Measurements from ENCODE around the gene KYNU. TPM values are rescaled to one million over a fixed set of nuclear protein-coding genes. Genes with fewer than 3 reads are reported as not detected.
"Not testable (repeated sequence)": the region's sequence is repeated elsewhere in the genome, so short reads cannot be mapped to it uniquely, and the experiment has no call there.

KYNU gene
- total RNA-seq, 1 donor from 2014 or later, result 6.0 TPM

- no peak for DNase-seq (ENCODE audit: low spot score)
- intact Hi-C loops (cut with DNase I), result no loop called here
- ATAC-seq, result no peak
Measured at GRCh38 chr2:142897807-142898206, 20.3 kb downstream of the KYNU start.

DNA sequence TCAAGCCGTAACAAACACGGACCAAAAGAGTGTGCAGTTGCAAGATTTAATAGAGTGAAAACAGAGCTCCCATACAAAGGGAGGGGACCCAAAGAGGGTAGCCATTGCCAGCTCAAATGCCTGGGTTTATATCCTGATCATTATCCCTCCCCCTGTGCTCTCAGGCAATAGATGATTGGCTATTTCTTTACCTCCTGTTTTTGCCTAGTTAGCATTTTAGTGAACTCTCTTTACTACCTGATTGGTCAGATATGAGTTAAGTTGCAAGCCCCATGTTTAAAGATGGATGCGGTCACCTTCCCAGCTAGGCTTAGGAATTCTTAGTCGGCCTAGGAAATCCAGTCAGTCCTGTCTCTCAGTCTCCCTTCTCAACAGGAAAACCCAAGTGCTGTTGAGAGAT lies 22.9 kb downstream of the KYNU start:
- DNase-seq (ENCODE audit: low spot score); intact Hi-C loops (cut with DNase I); ATAC-seq: not testable (repeated sequence)

DNA sequence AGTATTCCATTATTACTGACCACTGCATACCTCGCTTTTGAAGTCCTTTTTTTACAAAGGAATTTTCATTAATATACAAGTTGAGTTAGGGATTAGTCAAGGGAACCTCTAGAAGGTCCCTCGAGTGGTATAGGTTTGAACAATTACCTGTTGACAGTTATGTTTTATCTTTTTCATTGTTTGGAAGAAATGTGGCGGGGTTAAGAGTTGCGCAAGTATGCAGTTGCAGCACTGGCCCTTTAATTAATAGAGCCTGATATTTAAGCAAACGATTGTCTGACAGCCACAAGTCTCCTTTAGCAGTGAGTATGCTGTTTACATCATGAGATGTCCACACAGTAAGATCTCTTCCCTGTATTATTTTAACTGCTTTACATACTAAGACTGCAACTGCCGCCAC lies 24.3 kb downstream of the KYNU start:
- DNase-seq (ENCODE audit: low spot score) (no peak), ATAC-seq (no peak)
- intact Hi-C loops (cut with DNase I), result no loop called here

GRCh38 chr2:142903726-142904125 lies 26.3 kb downstream of the KYNU start:
- intact Hi-C loops (cut with DNase I); ATAC-seq; DNase-seq (ENCODE audit: low spot score): not testable (repeated sequence)

- ATAC-seq, result no peak
Measured at GRCh38 chr2:142907653-142908052, 30.2 kb downstream of the KYNU start.

DNA sequence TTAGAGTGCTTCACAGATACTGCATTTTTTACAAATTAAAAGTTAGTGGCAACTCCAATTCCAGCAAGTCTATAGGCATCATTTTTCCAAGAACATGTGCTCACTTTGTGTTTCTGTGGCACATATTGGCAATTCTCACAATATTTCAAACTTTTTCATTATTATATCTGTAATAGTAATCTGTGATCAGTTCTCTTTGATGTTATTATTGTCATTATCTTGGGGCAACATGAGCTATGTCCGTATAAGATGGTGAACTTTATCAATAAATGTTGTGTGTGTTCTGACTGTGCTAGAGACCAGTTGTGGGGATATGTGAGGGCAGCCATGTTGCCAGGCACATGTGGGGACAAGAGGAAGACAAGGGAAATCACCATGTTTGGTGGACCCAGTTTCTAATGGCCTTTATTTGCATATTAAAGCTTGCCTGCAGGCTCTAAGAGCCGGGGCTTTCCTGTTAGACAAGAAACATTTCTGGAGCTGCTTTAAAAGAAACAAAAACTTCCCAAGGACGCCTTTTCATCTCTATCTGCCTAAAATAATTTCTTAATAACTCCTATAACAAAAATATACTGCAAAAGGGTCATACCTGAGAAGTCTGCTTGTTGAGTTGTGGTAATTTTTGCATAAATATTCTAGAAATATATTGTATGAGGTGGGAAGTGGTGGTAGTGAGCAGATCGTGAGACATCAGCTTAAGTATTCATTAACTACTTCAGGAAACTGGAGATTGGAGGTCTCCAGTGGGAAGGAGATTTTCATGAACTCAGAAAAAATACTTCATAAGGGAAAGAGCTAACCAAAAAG lies 37.2 kb downstream of the KYNU start:
- ATAC-seq (no peak), DNase-seq (ENCODE audit: low spot score) (no peak)
- intact Hi-C loops (cut with DNase I), result no loop called here

More at GRCh38 chr2:142907653-142908052, 30.2 kb downstream of the KYNU start:
- DNase-seq (ENCODE audit: low spot score), result no peak
- intact Hi-C loops (cut with DNase I), result no loop called here

- ATAC-seq, result no peak
- DNase-seq (ENCODE audit: low spot score), result no peak
Measured at GRCh38 chr2:142915502-142915901, 38.0 kb downstream of the KYNU start.

GRCh38 chr2:142918624-142919023 lies 41.2 kb downstream of the KYNU start:
- intact Hi-C loops (cut with DNase I), result no loop called here
- DNase-seq (ENCODE audit: low spot score) (no peak), ATAC-seq (no peak)

More at GRCh38 chr2:142915502-142915901, 38.0 kb downstream of the KYNU start:
- intact Hi-C loops (cut with DNase I), result no loop called here

- intact Hi-C loops (cut with DNase I), result no loop called here
- ATAC-seq (no peak), DNase-seq (ENCODE audit: low spot score) (no peak)
Measured at GRCh38 chr2:142920571-142920970, 43.1 kb downstream of the KYNU start.

DNA sequence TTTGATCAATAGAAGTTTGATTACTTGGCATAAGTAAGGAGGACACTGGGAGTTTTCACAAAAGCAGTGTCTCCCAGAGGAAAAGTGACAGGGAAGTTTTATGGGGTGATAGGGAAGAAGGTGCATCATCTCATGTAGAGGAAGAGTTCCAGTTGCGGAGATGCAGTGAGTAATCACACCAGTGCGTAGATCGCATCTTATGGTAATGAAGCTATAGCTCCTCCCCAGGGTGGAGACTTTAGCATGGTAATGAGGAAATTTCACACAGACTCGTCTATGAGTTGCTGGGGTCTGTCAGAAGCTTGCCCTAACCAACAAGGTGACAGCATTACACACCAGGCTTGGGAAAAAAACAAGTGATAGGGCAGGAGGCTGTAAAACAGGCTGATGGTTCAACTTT lies 49.0 kb downstream of the KYNU start:
- DNase-seq (ENCODE audit: low spot score), result no peak
- ATAC-seq, result no peak
- intact Hi-C loops (cut with DNase I), result no loop called here

- DNase-seq (ENCODE audit: low spot score), result no peak
- intact Hi-C loops (cut with DNase I), result no loop called here
- no peak for ATAC-seq
Measured at GRCh38 chr2:142930835-142931398, 53.5 kb downstream of the KYNU start.

DNA sequence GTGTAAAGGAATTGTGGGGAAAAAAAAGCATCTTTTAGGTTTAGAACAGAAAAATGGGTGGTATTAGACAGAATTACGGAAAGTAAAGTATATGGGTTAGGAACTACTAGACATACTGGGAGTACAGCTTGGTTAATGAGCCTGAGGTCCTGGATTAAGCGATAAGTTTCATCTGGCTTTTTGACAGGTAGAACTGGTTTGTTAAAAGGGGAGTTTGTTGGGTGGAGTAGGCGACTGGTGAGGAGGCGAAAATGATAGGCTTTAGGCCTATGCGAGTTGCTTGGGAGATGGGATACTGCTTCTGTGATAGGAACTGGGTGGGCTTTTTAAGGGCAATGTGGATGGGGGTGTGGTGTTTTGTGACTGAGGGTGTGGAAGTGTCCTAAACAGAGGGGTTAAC lies 56.5 kb downstream of the KYNU start:
- no peak for DNase-seq (ENCODE audit: low spot score)
- no peak for ATAC-seq
- intact Hi-C loops (cut with DNase I), result no loop called here

DNA sequence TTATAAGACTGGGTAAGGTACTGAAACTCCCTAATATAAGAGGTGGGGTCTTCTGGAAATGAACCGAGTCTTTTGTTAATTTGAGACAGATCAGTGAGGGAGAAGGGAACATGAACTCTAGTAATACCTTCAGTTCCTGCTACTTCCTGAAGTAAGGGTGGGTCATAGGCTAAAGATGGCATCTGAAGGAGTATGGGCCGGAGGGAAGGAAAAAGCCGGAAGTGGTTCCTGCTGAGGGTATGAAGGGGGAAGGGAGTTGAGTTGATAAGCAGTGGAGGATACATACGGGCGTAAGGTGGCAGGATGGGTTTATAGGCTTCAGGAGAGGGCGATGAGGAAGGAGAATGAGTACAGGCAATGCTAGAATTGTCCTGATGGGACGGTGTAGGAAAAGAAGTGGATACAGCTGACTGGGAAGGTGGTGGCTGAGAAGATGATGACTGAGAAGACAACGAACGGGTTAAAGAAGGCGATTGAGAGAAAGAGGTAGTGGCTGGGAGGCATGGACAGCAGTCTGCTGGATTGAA lies 58.2 kb downstream of the KYNU start:
- intact Hi-C loops (cut with DNase I), result no loop called here
- ATAC-seq (no peak), DNase-seq (ENCODE audit: low spot score) (no peak)

- no peak for DNase-seq (ENCODE audit: low spot score)
- ATAC-seq, result no peak
- intact Hi-C loops (cut with DNase I), result no loop called here
Measured at GRCh38 chr2:142936629-142937028, 59.2 kb downstream of the KYNU start.

DNA sequence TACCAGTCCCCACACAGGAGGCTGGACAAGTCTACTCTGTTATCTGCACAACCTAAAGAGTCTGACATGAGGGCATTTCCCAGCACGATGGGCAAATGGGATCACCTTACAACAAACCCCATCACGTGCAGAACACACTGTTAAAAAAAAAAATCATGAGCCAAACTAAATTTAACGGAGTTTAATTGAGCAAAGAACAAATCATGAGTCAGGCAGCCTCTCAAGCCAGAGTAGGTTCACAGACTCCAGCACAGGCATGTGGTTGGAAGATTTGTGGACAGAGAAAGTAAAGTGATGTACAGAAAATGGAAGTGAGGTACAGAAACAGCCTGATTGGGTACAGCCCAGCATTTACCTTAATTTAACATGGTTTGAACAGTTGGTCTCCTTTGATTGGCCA lies 59.9 kb downstream of the KYNU start:
- DNase-seq (ENCODE audit: low spot score) (no peak), ATAC-seq (no peak)
- intact Hi-C loops (cut with DNase I), result no loop called here

GRCh38 chr2:142938240-142938639 lies 60.8 kb downstream of the KYNU start:
- intact Hi-C loops (cut with DNase I), result no loop called here

GRCh38 chr2:142940606-142941223 lies 63.3 kb downstream of the KYNU start:
- intact Hi-C loops (cut with DNase I), result no loop called here
- no peak for ATAC-seq
- DNase-seq (ENCODE audit: low spot score), result no peak

More at GRCh38 chr2:142938240-142938639, 60.8 kb downstream of the KYNU start:
- no peak for DNase-seq (ENCODE audit: low spot score)
- no peak for ATAC-seq

DNA sequence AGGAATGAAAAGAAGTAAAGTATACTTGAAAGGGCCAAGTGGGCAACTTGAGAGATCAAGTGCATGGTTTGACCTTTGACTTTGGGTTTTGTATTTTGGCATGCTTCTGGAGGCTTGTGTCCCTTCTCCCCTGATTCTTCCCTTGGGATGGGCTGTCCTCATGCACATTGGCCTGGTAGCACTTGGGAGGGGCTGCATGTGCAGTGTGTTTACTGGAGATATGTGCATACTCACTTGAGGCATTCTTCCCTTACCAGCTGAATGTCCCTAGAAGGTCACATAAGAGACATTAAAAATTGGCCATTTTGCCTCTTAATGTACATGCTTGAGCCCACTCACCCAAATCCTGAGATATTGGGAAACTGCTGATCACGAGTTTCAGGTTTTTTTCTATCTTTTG lies 65.2 kb downstream of the KYNU start:
- DNase-seq (ENCODE audit: low spot score), result no peak
- intact Hi-C loops (cut with DNase I), result no loop called here
- no peak for ATAC-seq

GRCh38 chr2:142944264-142944663 lies 66.8 kb downstream of the KYNU start:
- DNase-seq (ENCODE audit: low spot score), result no peak
- ATAC-seq, result no peak
- intact Hi-C loops (cut with DNase I), result no loop called here

DNA sequence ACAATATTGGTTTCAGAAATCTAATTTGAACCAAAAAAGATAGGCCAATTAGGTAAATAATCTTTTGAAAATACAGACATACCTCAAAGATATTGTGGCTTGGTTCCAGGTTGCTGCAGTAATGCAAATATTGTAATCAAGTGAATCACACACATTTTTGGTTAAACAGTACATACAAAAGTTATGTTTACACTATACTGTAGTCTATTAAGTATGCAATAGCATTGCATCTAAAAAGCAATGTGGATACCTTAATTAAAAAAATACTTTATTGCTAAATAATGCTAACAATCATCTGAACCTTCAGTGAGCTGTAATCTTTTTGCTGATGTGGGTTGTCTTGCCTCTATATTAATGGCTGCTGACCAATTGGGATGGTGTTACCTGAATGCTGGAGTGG lies 67.3 kb downstream of the KYNU start:
- intact Hi-C loops (cut with DNase I), result no loop called here
- ATAC-seq (no peak), DNase-seq (ENCODE audit: low spot score) (no peak)
